Upper lobe of left lung (tissue), 6 donors: Measurements from ENCODE around the gene LRP6. TPM values are rescaled to one million over a fixed set of nuclear protein-coding genes. Genes with fewer than 3 reads are reported as not detected.

Experiments used
- ATAC-seq, 2 donors: fragments of 200-7000 bp; cut with Tn5 transposase; one replicate each; pipeline ENCODE4 v1.9.1; 2022; ENCODE audit warnings: mild to moderate bottlenecking in 2 of 2, moderate library complexity in 2 of 2; ENCODE audit not compliant: low FRiP score in 2 of 2
- DNase-seq, 2 donors: peaks; one replicate each; pipeline ENCODE4 v3.0.0-alpha.2; 2019 to 2020
- H3K27ac ChIP-seq, 4 donors: fragments of 200-600 bp; sonication (generic); one replicate each; pipeline ENCODE4 v1.5.1; 2016 to 2019
- H3K27me3 ChIP-seq, 4 donors: fragments of 200-600 bp; sonication (generic); one replicate each; pipeline ENCODE4 v1.5.1; 2017 to 2019
- H3K36me3 ChIP-seq, 4 donors: fragments of 200-600 bp; sonication (generic); one replicate each; pipeline ENCODE4 v1.5.1; 2016 to 2019
- H3K4me1 ChIP-seq, 4 donors: fragments of 200-600 bp; sonication (generic); one replicate each; pipeline ENCODE4 v1.5.1; 2018 to 2019
- H3K4me3 ChIP-seq, 4 donors: fragments of 200-600 bp; sonication (generic); one replicate each; pipeline ENCODE4 v1.5.1; 2017 to 2019; ENCODE audit warnings: mild to moderate bottlenecking in 2 of 4, moderate library complexity in 1 of 4
- H3K9me3 ChIP-seq, 4 donors: fragments of 200-600 bp; sonication (generic); one replicate each; pipeline ENCODE4 v1.5.1; 2018 to 2019
- EP300 ChIP-seq, 4 donors: sonication (generic); formaldehyde crosslinking; IDR thresholded peaks; one replicate each; pipeline ENCODE4 v1.5.1; 2017; ENCODE audit warnings: antibody characterized with exemption in 4 of 4, control low read depth in 2 of 4
- POLR2A ChIP-seq, 4 donors: fragments of 450-650 bp; IDR thresholded peaks; one replicate each; pipeline ENCODE4 v1.5.1; 2016 to 2017; ENCODE audit warnings: antibody characterized with exemption in 4 of 4, mild to moderate bottlenecking in 2 of 4
- POLR2AphosphoS5 ChIP-seq, 2 donors: sonication (generic); formaldehyde crosslinking; IDR thresholded peaks; one replicate each; pipeline ENCODE4 v1.5.1; 2017; ENCODE audit warnings: antibody characterized with exemption in 2 of 2
- WGBS, 2 donors: methylation state at CpG; one replicate each; pipeline ENCODE4 v1.1.5; 2017 to 2018; 5-methylcytosine and 5-hydroxymethylcytosine counted together
- small RNA-seq, 4 donors: library from RNA; depleted of rRNA; stranded (forward); fragments of <200 nt; gene quantifications; one replicate each; pipeline ENCODE3, GENCODE V24; 2016
- total RNA-seq, 6 donors: library from RNA; depleted of rRNA in 4 of 6; stranded (reverse); fragments of >200 nt in 4 of 6; gene quantifications; one replicate each; pipeline versions ENCODE4 v1.1.0 to v1.2.1, GENCODE V29; 2016 to 2021
- TF ChIP-seq, protein P1 (sequence below), 6 experiments: fragments of 450-650 bp in 4 of 6; fragments of 200-600 bp in 2 of 6; sonication (generic) in 2 of 6; IDR thresholded peaks; one replicate each; pipeline ENCODE4 v1.5.1; 2016 to 2019; ENCODE audit warnings: antibody characterized with exemption in 6 of 6
- donor health status: DM: no; HTN: no; CAD: no; lungs with moderate emphysema.
- donor health status: DM: no; HTN: yes; CAD: no; lungs with severe emphysema.

The LRP6 gene
- total RNA-seq, 6 donors from 2014 or later: 43.3 to 136 (median 66.4) TPM

DNA sequence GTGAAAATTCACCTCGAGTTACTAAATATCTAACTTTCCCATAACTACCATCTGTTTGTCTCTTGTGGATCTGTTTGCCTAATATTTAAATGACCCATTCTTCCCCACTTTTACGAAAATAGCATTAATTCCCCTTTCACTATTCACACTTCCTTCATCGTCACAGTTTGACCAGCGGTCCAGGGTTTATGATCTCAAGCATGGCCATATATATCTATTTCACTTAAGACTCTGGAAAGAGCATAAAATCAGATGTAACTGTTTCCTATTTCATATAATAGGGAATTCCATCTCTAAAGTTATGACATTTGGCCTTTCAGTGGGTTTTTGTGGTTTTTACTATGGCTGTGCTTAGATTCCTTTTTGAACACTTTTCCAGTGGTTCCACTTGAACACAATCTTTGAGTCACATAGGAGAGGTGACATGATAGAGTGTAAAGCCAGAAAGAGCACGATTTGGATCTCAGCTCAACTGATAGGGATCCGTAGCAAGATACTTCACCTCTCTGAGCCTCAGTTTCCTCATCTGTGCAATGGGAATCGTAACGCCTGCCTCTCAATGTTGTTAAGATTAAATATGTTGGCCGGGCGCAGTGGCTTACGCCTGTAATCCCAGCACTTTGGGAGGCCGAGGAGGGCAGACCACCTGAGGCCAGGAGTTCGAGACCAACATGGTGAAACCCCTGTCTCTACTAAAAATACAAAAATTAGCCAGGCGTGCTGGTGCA lies 196.9 kb downstream of the LRP6 start:
- H3K4me1 ChIP-seq: peaks cover 0 to 10% (median 4%) of the 10 kb centered on the region in 4 donors
- peak overlapping the region in 1 of 4 donors; percentile 40 for H3K4me3 ChIP-seq
- TF ChIP-seq POLR2AphosphoS5 (IDR thresholded peaks at IDR 0.05) (no peak), EP300 (IDR thresholded peaks at IDR 0.05) (no peak), POLR2A (IDR thresholded peaks at IDR 0.05) (no peak)
- TF ChIP-seq, protein P1, sequence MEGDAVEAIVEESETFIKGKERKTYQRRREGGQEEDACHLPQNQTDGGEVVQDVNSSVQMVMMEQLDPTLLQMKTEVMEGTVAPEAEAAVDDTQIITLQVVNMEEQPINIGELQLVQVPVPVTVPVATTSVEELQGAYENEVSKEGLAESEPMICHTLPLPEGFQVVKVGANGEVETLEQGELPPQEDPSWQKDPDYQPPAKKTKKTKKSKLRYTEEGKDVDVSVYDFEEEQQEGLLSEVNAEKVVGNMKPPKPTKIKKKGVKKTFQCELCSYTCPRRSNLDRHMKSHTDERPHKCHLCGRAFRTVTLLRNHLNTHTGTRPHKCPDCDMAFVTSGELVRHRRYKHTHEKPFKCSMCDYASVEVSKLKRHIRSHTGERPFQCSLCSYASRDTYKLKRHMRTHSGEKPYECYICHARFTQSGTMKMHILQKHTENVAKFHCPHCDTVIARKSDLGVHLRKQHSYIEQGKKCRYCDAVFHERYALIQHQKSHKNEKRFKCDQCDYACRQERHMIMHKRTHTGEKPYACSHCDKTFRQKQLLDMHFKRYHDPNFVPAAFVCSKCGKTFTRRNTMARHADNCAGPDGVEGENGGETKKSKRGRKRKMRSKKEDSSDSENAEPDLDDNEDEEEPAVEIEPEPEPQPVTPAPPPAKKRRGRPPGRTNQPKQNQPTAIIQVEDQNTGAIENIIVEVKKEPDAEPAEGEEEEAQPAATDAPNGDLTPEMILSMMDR (IDR thresholded peaks at IDR 0.05): no peak
- no peaks in the 10 kb centered on the region for H3K9me3 ChIP-seq
- H3K27ac ChIP-seq: peak overlapping the region in 1 of 4 donors; percentile 64
- WGBS, 2 donors: 92% methylated on average over 14 of the region's 14 CpGs
- no peaks in the 10 kb centered on the region for H3K36me3 ChIP-seq
- ATAC-seq: no peak
- DNase-seq: no peak
- H3K27me3 ChIP-seq: no peaks in the 10 kb centered on the region

DNA sequence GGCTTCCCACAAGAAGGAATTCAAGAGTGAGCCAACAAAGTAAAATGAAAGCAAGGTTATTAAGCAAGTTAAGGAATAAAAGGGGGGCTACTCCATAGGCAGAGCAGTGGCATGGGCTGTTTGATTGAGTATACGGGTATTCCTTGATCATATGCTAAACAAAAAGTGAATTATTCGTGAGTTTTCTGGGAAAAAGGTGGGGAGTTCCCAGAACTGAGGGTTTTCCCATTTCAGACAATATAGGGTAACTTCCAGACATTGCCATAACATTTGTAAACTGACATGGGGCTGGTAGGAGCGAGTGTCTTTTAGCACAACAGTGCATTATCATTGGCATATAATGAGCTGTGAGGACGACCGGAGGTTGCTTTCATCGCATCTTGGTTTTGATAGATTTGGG lies 198.1 kb downstream of the LRP6 start:
- H3K4me1 ChIP-seq: peaks cover 0 to 10% (median 4%) of the 10 kb centered on the region in 4 donors
- no peak for TF ChIP-seq POLR2A (IDR thresholded peaks at IDR 0.05)
- no peak for TF ChIP-seq POLR2AphosphoS5 (IDR thresholded peaks at IDR 0.05)
- TF ChIP-seq, protein P1 (IDR thresholded peaks at IDR 0.05): no peak
- no peak for TF ChIP-seq EP300 (IDR thresholded peaks at IDR 0.05)
- 87 to 93% methylated on average over 6 of the region's 6 CpGs for WGBS, 2 donors
- DNase-seq (no peak), ATAC-seq (no peak)
- no peaks in the 10 kb centered on the region for H3K27me3 ChIP-seq
- no peak overlapping the region for H3K4me3 ChIP-seq
- H3K9me3 ChIP-seq: no peaks in the 10 kb centered on the region
- H3K27ac ChIP-seq: no peak overlapping the region
- H3K36me3 ChIP-seq: no peaks in the 10 kb centered on the region

Small RNA genes within 50 kb of the gene (small RNA-seq; reads per million reads assigned to genes)
- gene RNU6-318P: 0 reads per million in 4 donors
- 0 reads per million in 4 donors for gene RNU6-545P

Other genes with a start within 250 kb of the LRP6 start
- gene BCL2L14, start 196.1 kb downstream of the LRP6 start, total RNA-seq: 1 to 10 TPM in 4 of 6 donors, under 1 TPM in 1, not detected in 1; 0.57 to 4.6 (median 1.8) TPM
- gene MANSC1, start 83.2 kb upstream of the LRP6 start, total RNA-seq: 10 to 100 TPM in 4 of 6 donors, 1 to 10 TPM in 2; 2.1 to 25.2 (median 14.0) TPM
- gene BORCS5, start 90.0 kb upstream of the LRP6 start, total RNA-seq: 100 to 1,000 TPM in 1 of 6 donors, 10 to 100 TPM in 2, 1 to 10 TPM in 3; 7.3 to 105 (median 10.7) TPM